ENCODE measurements around the gene LMTK2. TPM values are rescaled to one million over a fixed set of nuclear protein-coding genes. Genes with fewer than 3 reads are reported as not detected.

Gene LMTK2
- total and polyA plus RNA-seq, 2 experiments from 2014 or later, result 6.1 to 30.8 TPM

DNA sequence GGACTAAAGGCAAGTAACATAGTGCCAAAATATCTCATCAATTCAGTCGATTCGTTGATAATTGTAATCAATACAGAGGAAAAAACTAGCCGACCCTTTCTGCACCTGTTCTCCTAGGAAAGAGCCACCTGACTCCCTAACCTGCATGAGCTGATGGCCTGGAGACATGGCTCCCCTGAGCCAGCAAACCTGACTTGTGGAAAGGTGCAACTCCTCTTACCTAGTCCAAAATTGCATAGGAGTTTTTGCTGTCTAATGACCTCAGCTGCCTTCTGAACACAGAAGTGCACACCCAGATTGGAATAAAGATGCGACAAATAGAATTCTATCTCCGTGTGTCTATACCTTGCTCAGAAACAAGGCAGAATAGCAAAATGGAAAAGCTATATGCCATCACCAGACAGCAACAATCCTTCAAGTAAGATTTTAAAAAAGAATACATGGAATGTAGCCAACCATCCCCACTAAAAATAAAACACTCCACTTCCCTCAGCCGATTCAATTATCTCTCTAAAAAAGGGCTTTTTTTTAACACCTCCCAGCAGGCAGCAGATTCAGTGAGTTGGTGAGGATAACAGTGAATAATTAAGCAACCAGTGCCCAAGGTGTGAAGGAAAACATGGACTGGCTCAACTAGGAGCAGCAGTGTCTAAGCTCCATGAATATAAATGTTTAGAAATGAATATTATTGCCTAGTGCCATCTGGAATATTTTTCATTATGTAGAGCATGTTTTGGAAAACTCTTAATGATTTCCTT, 26.6 kb upstream of the LMTK2 start:
- DNase-seq (ENCODE audit: low spot score) (no peak), ATAC-seq (peak; percentile 53; the same call in 2 of the 3 replicates)
- Histone ChIP-seq H3K79me2 (replicated peaks; ENCODE audit: insufficient read depth) (no peaks in the 10 kb centered on the region), H3K9me2 (ENCODE audit: insufficient read depth) (no peaks in the 10 kb centered on the region), H3K36me3 (ENCODE audit: insufficient read depth) (no peaks in the 10 kb centered on the region), H2AFZ (no peak overlapping the region), H3K27me3 (ENCODE audit: insufficient read depth) (no peaks in the 10 kb centered on the region), H3K27ac (ENCODE audit: low read depth) (no peak overlapping the region), H4K20me1 (replicated peaks; ENCODE audit: insufficient read depth) (no peaks in the 10 kb centered on the region), H3K4me3 (no peak overlapping the region), H3F3A (replicated peaks; ENCODE audit: low read depth) (no peaks in the 10 kb centered on the region), H3K4me1 (ENCODE audit: insufficient read depth) (no peaks in the 10 kb centered on the region), H3K4me2 (no peak overlapping the region)
- no peak for TF ChIP-seq POLR2AphosphoS5 (IDR thresholded peaks at IDR 0.05; ENCODE audit: low read depth)
- TF ChIP-seq, protein P1, sequence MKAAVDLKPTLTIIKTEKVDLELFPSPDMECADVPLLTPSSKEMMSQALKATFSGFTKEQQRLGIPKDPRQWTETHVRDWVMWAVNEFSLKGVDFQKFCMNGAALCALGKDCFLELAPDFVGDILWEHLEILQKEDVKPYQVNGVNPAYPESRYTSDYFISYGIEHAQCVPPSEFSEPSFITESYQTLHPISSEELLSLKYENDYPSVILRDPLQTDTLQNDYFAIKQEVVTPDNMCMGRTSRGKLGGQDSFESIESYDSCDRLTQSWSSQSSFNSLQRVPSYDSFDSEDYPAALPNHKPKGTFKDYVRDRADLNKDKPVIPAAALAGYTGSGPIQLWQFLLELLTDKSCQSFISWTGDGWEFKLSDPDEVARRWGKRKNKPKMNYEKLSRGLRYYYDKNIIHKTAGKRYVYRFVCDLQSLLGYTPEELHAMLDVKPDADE (IDR thresholded peaks at IDR 0.05), result no peak
- TF ChIP-seq EZH2phosphoT487 (IDR thresholded peaks at IDR 0.05; ENCODE audit: unreplicated experiment), result no peak
- TF ChIP-seq, protein P2, sequence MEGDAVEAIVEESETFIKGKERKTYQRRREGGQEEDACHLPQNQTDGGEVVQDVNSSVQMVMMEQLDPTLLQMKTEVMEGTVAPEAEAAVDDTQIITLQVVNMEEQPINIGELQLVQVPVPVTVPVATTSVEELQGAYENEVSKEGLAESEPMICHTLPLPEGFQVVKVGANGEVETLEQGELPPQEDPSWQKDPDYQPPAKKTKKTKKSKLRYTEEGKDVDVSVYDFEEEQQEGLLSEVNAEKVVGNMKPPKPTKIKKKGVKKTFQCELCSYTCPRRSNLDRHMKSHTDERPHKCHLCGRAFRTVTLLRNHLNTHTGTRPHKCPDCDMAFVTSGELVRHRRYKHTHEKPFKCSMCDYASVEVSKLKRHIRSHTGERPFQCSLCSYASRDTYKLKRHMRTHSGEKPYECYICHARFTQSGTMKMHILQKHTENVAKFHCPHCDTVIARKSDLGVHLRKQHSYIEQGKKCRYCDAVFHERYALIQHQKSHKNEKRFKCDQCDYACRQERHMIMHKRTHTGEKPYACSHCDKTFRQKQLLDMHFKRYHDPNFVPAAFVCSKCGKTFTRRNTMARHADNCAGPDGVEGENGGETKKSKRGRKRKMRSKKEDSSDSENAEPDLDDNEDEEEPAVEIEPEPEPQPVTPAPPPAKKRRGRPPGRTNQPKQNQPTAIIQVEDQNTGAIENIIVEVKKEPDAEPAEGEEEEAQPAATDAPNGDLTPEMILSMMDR (conservative IDR thresholded peaks at IDR 0.05; ENCODE audit: low read depth in 2 of 2), result no peak
- TF ChIP-seq ZNF331 (CRISPR knock-in tag; IDR thresholded peaks at IDR 0.05; ENCODE audit: low read depth), result no peak
- Mint-ChIP-seq H3K4me1 (peaks cover 8% of the 10 kb centered on the region), H3K9me3 (peaks cover 5% of the 10 kb centered on the region; the same call in 1 of the 3 replicates), H3K27me3 (ENCODE audit: insufficient read depth, low read depth, poor library complexity) (peaks cover 2% of the 10 kb centered on the region), H3K4me3 (no peak overlapping the region), H3K36me3 (ENCODE audit: low read depth) (no peaks in the 10 kb centered on the region), H3K27ac (peak overlapping the region; percentile 3)

DNA sequence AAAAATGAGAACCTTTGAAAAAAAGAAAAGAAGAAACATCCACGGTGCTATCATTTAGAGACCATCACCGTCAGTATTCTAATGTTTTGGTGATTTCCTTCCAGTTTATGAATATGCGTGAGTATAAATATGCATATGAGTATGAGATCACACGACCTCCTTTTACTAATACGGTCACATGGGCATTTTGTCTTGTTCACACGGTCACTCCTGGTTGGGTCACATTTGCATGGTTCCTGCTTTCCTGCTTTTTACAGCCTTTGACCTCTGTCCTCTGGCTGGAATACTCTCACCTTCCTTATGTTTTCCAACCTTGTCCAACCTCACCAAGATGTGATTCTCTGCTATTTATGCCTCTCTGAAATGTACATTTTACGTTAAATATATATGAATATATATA, 25.3 kb upstream of the LMTK2 start:
- H3K27ac Mint-ChIP-seq, result no peak overlapping the region
- no peaks in the 10 kb centered on the region for H3K4me1 ChIP-seq (ENCODE audit: insufficient read depth)
- TF ChIP-seq CREB1 (CRISPR knock-in tag; IDR thresholded peaks at IDR 0.05; ENCODE audit: low read depth) (no peak), JUNB (IDR thresholded peaks at IDR 0.05; ENCODE audit: unreplicated experiment) (no peak), POLR2AphosphoS5 (IDR thresholded peaks at IDR 0.05; ENCODE audit: low read depth) (no peak), EZH2phosphoT487 (IDR thresholded peaks at IDR 0.05; ENCODE audit: unreplicated experiment) (no peak), NANOG (IDR thresholded peaks at IDR 0.05; ENCODE audit: borderline replicate concordance) (no peak), ZNF331 (CRISPR knock-in tag; IDR thresholded peaks at IDR 0.05; ENCODE audit: low read depth) (no peak), STAT1 (IDR thresholded peaks at IDR 0.05; ENCODE audit: unreplicated experiment) (no peak)
- TF ChIP-seq, protein P3, sequence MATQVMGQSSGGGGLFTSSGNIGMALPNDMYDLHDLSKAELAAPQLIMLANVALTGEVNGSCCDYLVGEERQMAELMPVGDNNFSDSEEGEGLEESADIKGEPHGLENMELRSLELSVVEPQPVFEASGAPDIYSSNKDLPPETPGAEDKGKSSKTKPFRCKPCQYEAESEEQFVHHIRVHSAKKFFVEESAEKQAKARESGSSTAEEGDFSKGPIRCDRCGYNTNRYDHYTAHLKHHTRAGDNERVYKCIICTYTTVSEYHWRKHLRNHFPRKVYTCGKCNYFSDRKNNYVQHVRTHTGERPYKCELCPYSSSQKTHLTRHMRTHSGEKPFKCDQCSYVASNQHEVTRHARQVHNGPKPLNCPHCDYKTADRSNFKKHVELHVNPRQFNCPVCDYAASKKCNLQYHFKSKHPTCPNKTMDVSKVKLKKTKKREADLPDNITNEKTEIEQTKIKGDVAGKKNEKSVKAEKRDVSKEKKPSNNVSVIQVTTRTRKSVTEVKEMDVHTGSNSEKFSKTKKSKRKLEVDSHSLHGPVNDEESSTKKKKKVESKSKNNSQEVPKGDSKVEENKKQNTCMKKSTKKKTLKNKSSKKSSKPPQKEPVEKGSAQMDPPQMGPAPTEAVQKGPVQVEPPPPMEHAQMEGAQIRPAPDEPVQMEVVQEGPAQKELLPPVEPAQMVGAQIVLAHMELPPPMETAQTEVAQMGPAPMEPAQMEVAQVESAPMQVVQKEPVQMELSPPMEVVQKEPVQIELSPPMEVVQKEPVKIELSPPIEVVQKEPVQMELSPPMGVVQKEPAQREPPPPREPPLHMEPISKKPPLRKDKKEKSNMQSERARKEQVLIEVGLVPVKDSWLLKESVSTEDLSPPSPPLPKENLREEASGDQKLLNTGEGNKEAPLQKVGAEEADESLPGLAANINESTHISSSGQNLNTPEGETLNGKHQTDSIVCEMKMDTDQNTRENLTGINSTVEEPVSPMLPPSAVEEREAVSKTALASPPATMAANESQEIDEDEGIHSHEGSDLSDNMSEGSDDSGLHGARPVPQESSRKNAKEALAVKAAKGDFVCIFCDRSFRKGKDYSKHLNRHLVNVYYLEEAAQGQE (IDR thresholded peaks at IDR 0.05; ENCODE audit: unreplicated experiment), result no peak
- TF ChIP-seq, protein P1 (IDR thresholded peaks at IDR 0.05), result no peak
- TF ChIP-seq, protein P2 (conservative IDR thresholded peaks at IDR 0.05; ENCODE audit: low read depth in 2 of 2), result no peak

More for the DNA sequence above, 25.3 kb upstream of the LMTK2 start:
- H3K27ac ChIP-seq (ENCODE audit: low read depth), result no peak overlapping the region
- Mint-ChIP-seq H3K4me1 (peaks cover 8% of the 10 kb centered on the region), H3K9me3 (no peaks in the 10 kb centered on the region; the same call in 2 of the 3 replicates), H3K4me3 (no peak overlapping the region), H3K36me3 (ENCODE audit: low read depth) (no peaks in the 10 kb centered on the region), H3K27me3 (ENCODE audit: insufficient read depth, low read depth, poor library complexity) (peaks cover 2% of the 10 kb centered on the region)
- no peaks in the 10 kb centered on the region for H3K36me3 ChIP-seq (ENCODE audit: insufficient read depth)
- no peak overlapping the region for H3K4me3 ChIP-seq
- no peaks in the 10 kb centered on the region for H3K79me2 ChIP-seq (replicated peaks; ENCODE audit: insufficient read depth)
- DNase-seq (ENCODE audit: low spot score) (no peak), ATAC-seq (no peak)
- H3K4me2 ChIP-seq, result no peak overlapping the region
- no peaks in the 10 kb centered on the region for H3F3A ChIP-seq (replicated peaks; ENCODE audit: low read depth)
- H4K20me1 ChIP-seq (replicated peaks; ENCODE audit: insufficient read depth), result no peaks in the 10 kb centered on the region
- no peaks in the 10 kb centered on the region for H3K27me3 ChIP-seq (ENCODE audit: insufficient read depth)
- H2AFZ ChIP-seq, result no peak overlapping the region
- H3K9me2 ChIP-seq (ENCODE audit: insufficient read depth), result no peaks in the 10 kb centered on the region
